ENCODE measurements around the gene MUC7.
"Not testable (repeated sequence)": the region's sequence is repeated elsewhere in the genome, so short reads cannot be mapped to it uniquely, and the experiment has no call there.

The MUC7 gene

DNA sequence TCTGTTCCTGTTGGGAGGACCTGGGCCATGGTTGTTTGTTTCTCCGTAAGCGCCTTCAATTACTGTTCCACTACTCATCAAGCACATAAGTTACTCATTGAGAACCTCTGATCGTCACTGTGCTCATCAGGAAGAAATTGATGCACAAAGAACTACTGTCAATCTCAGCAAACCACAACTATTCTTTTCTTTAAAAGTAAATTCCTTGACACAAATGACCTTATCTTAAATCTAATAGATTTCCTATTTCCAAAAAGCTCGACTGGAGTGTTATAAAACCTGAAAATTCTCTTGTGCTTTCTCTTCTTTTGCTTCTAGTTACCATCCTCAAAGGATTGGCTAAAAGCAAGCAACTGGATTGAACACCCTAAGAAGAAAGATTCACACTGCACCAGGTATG is at the start of gene MUC7:
TSS of gene MUC7 (plus strand) at position 301 of the 400 bp plus-strand sequence. CDS start 1,825 bp downstream, outside the sequence.
- no peaks in the 10 kb centered on the region for H3K36me3 Mint-ChIP-seq
- H3K27ac Mint-ChIP-seq: no peak within 1 kb of the TSS
- H3K27me3 Mint-ChIP-seq: no peaks in the 10 kb centered on the region
- peaks cover 12 to 23% of the 10 kb centered on the region in 2 donors for H3K9me3 Mint-ChIP-seq
- no peak within 1 kb of the TSS for H3K4me3 Mint-ChIP-seq
- H3K4me1 Mint-ChIP-seq: no peaks in the 10 kb centered on the region
- ATAC-seq (replicated peaks) (no peak), DNase-seq (no peak)

DNA sequence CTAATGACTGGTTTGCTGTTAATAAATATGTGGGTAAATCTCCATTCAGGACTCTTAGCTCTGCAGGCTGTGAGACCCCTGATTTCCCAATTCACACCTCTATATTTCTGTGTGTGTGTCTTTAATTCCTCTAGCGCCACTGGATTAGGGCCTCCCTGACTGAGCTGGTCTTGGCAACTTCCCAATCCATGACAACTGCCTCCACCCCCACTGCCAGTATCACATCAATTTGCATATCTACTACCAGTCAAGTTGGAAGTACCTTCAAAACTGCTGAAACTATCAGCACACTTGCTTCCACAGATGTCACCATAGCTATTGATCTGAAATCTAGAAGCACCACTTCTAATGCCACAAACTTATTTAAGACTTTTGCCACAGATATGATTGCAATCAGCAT is 46.7 kb upstream of the MUC7 start:
- Mint-ChIP-seq H3K9me3 (peaks cover 8% of the 10 kb centered on the region in 2 donors), H3K36me3 (no peaks in the 10 kb centered on the region), H3K4me3 (no peak overlapping the region), H3K4me1 (no peaks in the 10 kb centered on the region), H3K27ac (no peak overlapping the region), H3K27me3 (no peaks in the 10 kb centered on the region)
- no peak for DNase-seq
- no peak for ATAC-seq (replicated peaks)

- Mint-ChIP-seq H3K4me1 (no peaks in the 10 kb centered on the region), H3K36me3 (no peaks in the 10 kb centered on the region), H3K27me3 (no peaks in the 10 kb centered on the region)
Observed at GRCh38 chr4:70426789-70427188, 45.2 kb upstream of the MUC7 start.

GRCh38 chr4:70437197-70437596 is 34.8 kb upstream of the MUC7 start:
- H3K27ac Mint-ChIP-seq: no peak overlapping the region
- no peaks in the 10 kb centered on the region for H3K36me3 Mint-ChIP-seq
- ATAC-seq (replicated peaks): no peak
- H3K4me1 Mint-ChIP-seq: no peaks in the 10 kb centered on the region
- peaks cover 0 to 5% of the 10 kb centered on the region in 2 donors for H3K27me3 Mint-ChIP-seq
- no peak overlapping the region for H3K4me3 Mint-ChIP-seq
- peaks cover 3 to 8% of the 10 kb centered on the region in 2 donors for H3K9me3 Mint-ChIP-seq
- DNase-seq: no peak

More at GRCh38 chr4:70426789-70427188, 45.2 kb upstream of the MUC7 start:
- peaks cover 7 to 8% of the 10 kb centered on the region in 2 donors for H3K9me3 Mint-ChIP-seq
- H3K4me3 Mint-ChIP-seq: no peak overlapping the region
- no peak overlapping the region for H3K27ac Mint-ChIP-seq
- ATAC-seq (replicated peaks) (peak; percentile 25 to 29), DNase-seq (no peak)

DNA sequence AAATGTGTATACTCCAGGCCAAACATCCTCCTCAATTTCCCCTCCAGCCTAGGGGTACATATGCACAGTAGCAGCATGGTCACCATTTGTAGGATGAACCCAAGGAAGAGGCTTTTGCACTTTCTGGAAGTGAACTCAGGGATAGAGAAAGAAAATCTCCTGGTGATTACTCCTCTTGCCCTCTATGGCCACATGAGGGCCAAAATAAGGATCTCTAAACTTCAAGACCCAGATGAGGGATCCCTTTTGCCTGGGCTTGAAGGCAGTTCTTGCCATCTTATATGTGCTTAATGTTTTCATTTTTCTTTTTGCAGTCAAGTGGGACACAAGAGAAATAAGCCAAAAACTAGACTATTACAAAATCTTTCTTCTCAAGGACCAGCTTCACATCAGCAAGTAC is 29.5 kb upstream of the MUC7 start:
- no peak for ATAC-seq (replicated peaks)
- DNase-seq: no peak
- Mint-ChIP-seq H3K4me3 (no peak overlapping the region), H3K4me1 (no peaks in the 10 kb centered on the region), H3K36me3 (no peaks in the 10 kb centered on the region), H3K9me3 (peaks cover 0 to 1% of the 10 kb centered on the region in 2 donors), H3K27me3 (peaks cover 0 to 5% of the 10 kb centered on the region in 2 donors), H3K27ac (no peak overlapping the region)

- DNase-seq (no peak), ATAC-seq (replicated peaks) (no peak)
- Mint-ChIP-seq H3K27me3 (peaks cover 0 to 5% of the 10 kb centered on the region in 2 donors), H3K4me3 (no peak overlapping the region), H3K9me3 (peaks cover 0 to 1% of the 10 kb centered on the region in 2 donors), H3K4me1 (no peaks in the 10 kb centered on the region), H3K36me3 (no peaks in the 10 kb centered on the region), H3K27ac (no peak overlapping the region)
Observed at GRCh38 chr4:70443329-70443728, 28.7 kb upstream of the MUC7 start.

DNA sequence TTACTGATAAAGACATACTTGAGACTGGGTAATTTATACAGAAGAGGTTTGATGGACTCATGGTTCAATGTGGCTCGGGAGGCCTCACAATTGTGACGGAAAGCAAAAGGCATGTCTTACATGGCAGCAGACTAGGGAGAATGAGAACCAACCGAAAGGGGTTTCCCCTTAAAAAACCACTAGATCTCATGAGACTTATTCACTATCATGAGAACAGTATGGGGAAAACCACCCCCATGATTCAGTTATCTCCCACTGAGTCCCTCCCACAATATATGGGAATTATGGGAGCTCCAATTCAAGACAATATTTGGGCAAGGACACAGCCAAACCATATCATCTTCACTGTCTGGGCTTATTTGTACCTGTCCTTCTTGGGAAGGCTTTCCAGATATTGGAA is 22.8 kb upstream of the MUC7 start:
- Mint-ChIP-seq H3K9me3 (peaks cover 11 to 14% of the 10 kb centered on the region in 2 donors), H3K27me3 (no peaks in the 10 kb centered on the region), H3K27ac (no peak overlapping the region), H3K36me3 (no peaks in the 10 kb centered on the region), H3K4me1 (peaks cover 0 to 2% of the 10 kb centered on the region in 2 donors), H3K4me3 (no peak overlapping the region)
- peak in 1 of 2 donors; percentile 43 for ATAC-seq (replicated peaks)
- no peak for DNase-seq

DNA sequence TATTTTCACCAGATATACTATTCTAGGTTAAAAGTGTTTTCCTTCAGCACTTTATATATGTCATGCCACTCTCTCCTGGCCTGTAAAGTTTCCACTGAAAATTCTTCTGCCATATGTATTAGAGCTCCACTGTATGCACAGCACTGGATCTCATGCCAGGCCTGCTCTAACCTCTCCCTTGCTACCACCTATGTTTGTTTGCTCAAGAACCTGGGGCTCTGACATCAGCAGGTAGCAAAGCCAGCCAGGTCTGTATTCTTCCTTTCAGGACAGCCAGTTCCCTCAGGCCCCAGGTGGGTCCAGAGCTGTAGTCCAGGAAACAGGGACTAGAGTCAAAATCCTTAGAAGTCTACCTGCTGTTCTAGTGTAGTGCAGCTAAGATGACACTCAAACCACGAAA is 19.1 kb upstream of the MUC7 start:
- H3K9me3 Mint-ChIP-seq: peaks cover 11 to 14% of the 10 kb centered on the region in 2 donors
- ATAC-seq (replicated peaks): no peak
- no peak for DNase-seq
- no peak overlapping the region for H3K27ac Mint-ChIP-seq
- H3K4me3 Mint-ChIP-seq: no peak overlapping the region
- H3K4me1 Mint-ChIP-seq: peaks cover 0 to 2% of the 10 kb centered on the region in 2 donors
- no peaks in the 10 kb centered on the region for H3K36me3 Mint-ChIP-seq
- peaks cover 0 to 9% of the 10 kb centered on the region in 2 donors for H3K27me3 Mint-ChIP-seq

GRCh38 chr4:70463335-70463734 is 8.7 kb upstream of the MUC7 start:
- ATAC-seq (replicated peaks) (no peak), DNase-seq (no peak)
- Mint-ChIP-seq H3K4me3 (no peak overlapping the region), H3K27ac (no peak overlapping the region), H3K27me3 (no peaks in the 10 kb centered on the region), H3K4me1 (no peaks in the 10 kb centered on the region), H3K9me3 (peaks cover 7% of the 10 kb centered on the region in 2 donors), H3K36me3 (no peaks in the 10 kb centered on the region)

DNA sequence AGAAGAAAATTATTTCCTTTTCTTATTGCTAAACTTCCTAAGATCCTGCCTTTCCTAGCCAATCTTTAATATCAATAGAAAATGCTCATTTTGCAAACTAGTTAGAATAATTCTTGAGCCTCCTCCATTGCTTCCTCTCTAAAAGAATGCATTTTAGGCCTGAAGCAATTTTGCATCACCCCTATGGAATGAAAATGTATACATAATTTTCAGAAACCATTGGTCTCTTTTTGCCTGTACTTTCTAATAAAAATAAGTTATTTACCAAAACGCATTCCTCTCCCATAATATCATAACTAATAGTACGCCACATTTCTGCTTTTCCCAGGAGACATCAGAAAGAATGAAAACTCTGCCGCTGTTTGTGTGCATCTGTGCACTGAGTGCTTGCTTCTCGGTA is 1.7 kb downstream of the MUC7 start:
- Mint-ChIP-seq H3K4me1 (no peaks in the 10 kb centered on the region), H3K36me3 (no peaks in the 10 kb centered on the region), H3K27ac (no peak overlapping the region), H3K27me3 (peaks cover 0 to 5% of the 10 kb centered on the region in 2 donors), H3K4me3 (no peak overlapping the region), H3K9me3 (peaks cover 5 to 14% of the 10 kb centered on the region in 2 donors)
- ATAC-seq (replicated peaks) (no peak), DNase-seq (no peak)

DNA sequence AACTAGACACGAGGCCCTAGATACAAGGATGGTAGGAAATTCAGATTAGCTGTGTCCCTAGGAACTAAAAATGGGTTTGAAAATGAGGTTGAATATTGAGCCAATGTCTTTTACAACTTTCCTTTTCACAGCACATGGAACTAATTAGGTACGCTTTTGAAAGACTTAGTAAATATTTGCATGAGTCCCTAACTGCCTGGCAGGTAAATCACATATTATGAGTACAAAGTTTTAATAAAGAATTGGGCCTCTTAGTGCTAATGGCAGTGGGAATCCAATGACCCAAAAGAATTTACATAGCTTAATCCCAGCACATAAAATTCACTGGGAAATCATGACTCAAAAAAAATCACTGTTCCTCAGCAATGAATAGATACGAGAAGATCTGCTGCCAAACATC is 16.8 kb downstream of the MUC7 start:
- no peaks in the 10 kb centered on the region for H3K36me3 Mint-ChIP-seq
- no peaks in the 10 kb centered on the region for H3K27me3 Mint-ChIP-seq
- H3K9me3 Mint-ChIP-seq: no peaks in the 10 kb centered on the region
- no peak overlapping the region for H3K27ac Mint-ChIP-seq
- no peak overlapping the region for H3K4me3 Mint-ChIP-seq
- no peak for ATAC-seq (replicated peaks)
- DNase-seq: no peak
- H3K4me1 Mint-ChIP-seq: no peaks in the 10 kb centered on the region

GRCh38 chr4:70496231-70496630 is 24.2 kb downstream of the MUC7 start:
- ATAC-seq (replicated peaks): no peak
- Mint-ChIP-seq H3K4me1 (no peaks in the 10 kb centered on the region), H3K36me3 (no peaks in the 10 kb centered on the region), H3K4me3 (no peak overlapping the region), H3K27ac (no peak overlapping the region), H3K27me3 (peaks cover 5 to 11% of the 10 kb centered on the region in 2 donors), H3K9me3 (peaks cover 0 to 1% of the 10 kb centered on the region in 2 donors)
- no peak for DNase-seq

GRCh38 chr4:70501838-70502237 is 29.8 kb downstream of the MUC7 start:
- H3K27ac Mint-ChIP-seq; ATAC-seq (replicated peaks); H3K27me3 Mint-ChIP-seq; H3K4me1 Mint-ChIP-seq; H3K36me3 Mint-ChIP-seq; H3K9me3 Mint-ChIP-seq; H3K4me3 Mint-ChIP-seq; DNase-seq: not testable (repeated sequence)

- Mint-ChIP-seq H3K9me3 (no peaks in the 10 kb centered on the region), H3K27ac (no peak overlapping the region), H3K4me1 (no peaks in the 10 kb centered on the region), H3K4me3 (no peak overlapping the region), H3K27me3 (no peaks in the 10 kb centered on the region), H3K36me3 (no peaks in the 10 kb centered on the region)
- DNase-seq (no peak), ATAC-seq (replicated peaks) (no peak)
Observed at GRCh38 chr4:70504733-70505132, 32.7 kb downstream of the MUC7 start.

- H3K4me3 Mint-ChIP-seq: no peak overlapping the region
- ATAC-seq (replicated peaks) (peak; percentile 69 to 72), DNase-seq (peak; percentile 11)
Observed at GRCh38 chr4:70505151-70505748, 33.3 kb downstream of the MUC7 start.

More at GRCh38 chr4:70505151-70505748, 33.3 kb downstream of the MUC7 start:
- H3K4me1 Mint-ChIP-seq: no peaks in the 10 kb centered on the region
- no peak overlapping the region for H3K27ac Mint-ChIP-seq
- H3K27me3 Mint-ChIP-seq: no peaks in the 10 kb centered on the region
- no peaks in the 10 kb centered on the region for H3K36me3 Mint-ChIP-seq
- no peaks in the 10 kb centered on the region for H3K9me3 Mint-ChIP-seq

Data from stimulated activated naive B cell treated with anti-CD40 and anti-IgM and Interleukin-4, amounts not matched to agents 10 μg/mL and 1 μg/mL and 100 μg/mL, for 72 hours (primary cell).